GM06990 (cell line): ENCODE data around the gene PSMD11.
"Not testable (repeated sequence)": the region's sequence is repeated elsewhere in the genome, so short reads cannot be mapped to it uniquely, and the experiment has no call there.

Experiments used
- DNase-seq: peaks from one replicate; pipeline ENCODE4 v3.0.0-alpha.2; 2011; ENCODE audit not compliant: insufficient read length; ENCODE audit errors: extremely low read depth
- H3K27me3 ChIP-seq: replicated peaks from 2 replicates; pipeline ENCODE4 v1.6.0; 2011; ENCODE audit warnings: low read length; ENCODE audit not compliant: control insufficient read depth, insufficient read depth
- H3K36me3 ChIP-seq: 2 replicates; pipeline ENCODE4 v1.5.1; 2011; ENCODE audit warnings: low read length; ENCODE audit not compliant: control insufficient read depth, insufficient read depth
- H3K4me3 ChIP-seq: replicated peaks from 2 replicates; pipeline ENCODE4 v1.5.1; 2011; ENCODE audit warnings: low read depth, mild to moderate bottlenecking, control low read depth, low read length
- CTCF ChIP-seq: IDR thresholded peaks from 2 replicates; pipeline ENCODE4 v1.5.1; 2011; ENCODE audit warnings: low read length, control low read depth, mild to moderate bottlenecking, inconsistent platforms; ENCODE audit not compliant: insufficient read depth, poor library complexity, severe bottlenecking

PSMD11 gene

GRCh38 chr17:32446949-32447348 is 2.6 kb downstream of the PSMD11 start:
- H3K36me3 ChIP-seq, result peaks cover 5% of the 10 kb centered on the region
- no peaks in the 10 kb centered on the region for H3K27me3 ChIP-seq
- no peak for DNase-seq
- no peak for TF ChIP-seq CTCF
- no peak overlapping the region for H3K4me3 ChIP-seq

GRCh38 chr17:32449963-32450362 is 5.7 kb downstream of the PSMD11 start:
- H3K4me3 ChIP-seq, result no peak overlapping the region
- no peak for TF ChIP-seq CTCF
- no peaks in the 10 kb centered on the region for H3K27me3 ChIP-seq
- H3K36me3 ChIP-seq, result peaks cover 10% of the 10 kb centered on the region
- no peak for DNase-seq

- not testable (repeated sequence) for H3K27me3 ChIP-seq, H3K4me3 ChIP-seq, H3K36me3 ChIP-seq, DNase-seq
These were observed 6.1 kb downstream of the PSMD11 start for GRCh38 chr17:32450379-32450778.

GRCh38 chr17:32451879-32452278 is 7.6 kb downstream of the PSMD11 start:
- no peak for DNase-seq
- Histone ChIP-seq H3K4me3 (no peak overlapping the region), H3K36me3 (peaks cover 9% of the 10 kb centered on the region), H3K27me3 (no peaks in the 10 kb centered on the region)
- no peak for TF ChIP-seq CTCF

- no peak overlapping the region for H3K4me3 ChIP-seq
- H3K27me3 ChIP-seq, result no peaks in the 10 kb centered on the region
- H3K36me3 ChIP-seq, result peaks cover 9% of the 10 kb centered on the region
- TF ChIP-seq CTCF, result no peak
- DNase-seq, result no peak
These were observed 8.0 kb downstream of the PSMD11 start for GRCh38 chr17:32452281-32452680.

- Histone ChIP-seq H3K4me3 (no peak overlapping the region), H3K36me3 (peaks cover 13% of the 10 kb centered on the region), H3K27me3 (no peaks in the 10 kb centered on the region)
- DNase-seq, result no peak
- no peak for TF ChIP-seq CTCF
These were observed 9.1 kb downstream of the PSMD11 start for GRCh38 chr17:32453370-32453769.
